Endodermal cell (in vitro differentiated cells): ENCODE data around the gene POU2AF1. TPM values are rescaled to one million over a fixed set of nuclear protein-coding genes. Genes with fewer than 3 reads are reported as not detected.

Source experiments
- DNase-seq: peaks from one replicate; pipeline ENCODE4 v3.0.0-alpha.2; 2017
- H3K27ac ChIP-seq: 2 replicates; pipeline ENCODE4 v1.5.1; 2013; ENCODE audit warnings: mild to moderate bottlenecking, low read depth, low read length, moderate library complexity
- H3K27me3 ChIP-seq: 2 replicates; pipeline ENCODE4 v1.6.1; 2013; ENCODE audit warnings: mild to moderate bottlenecking, low read length, moderate library complexity; ENCODE audit not compliant: insufficient read depth, control insufficient read depth, poor library complexity, severe bottlenecking
- H3K36me3 ChIP-seq: 2 replicates; pipeline ENCODE4 v1.7.0; 2013; ENCODE audit warnings: mild to moderate bottlenecking, low read length, moderate library complexity; ENCODE audit not compliant: control insufficient read depth, insufficient read depth
- H3K4me1 ChIP-seq: one replicate; pipeline ENCODE4 v1.7.0; 2013; ENCODE audit warnings: low read length; ENCODE audit not compliant: control insufficient read depth, insufficient read depth
- H3K4me3 ChIP-seq: 2 replicates; pipeline ENCODE4 v1.5.1; 2013; ENCODE audit warnings: mild to moderate bottlenecking, low read length, moderate library complexity
- H3K9ac ChIP-seq: 2 replicates; pipeline ENCODE4 v1.6.1; 2013; ENCODE audit warnings: mild to moderate bottlenecking, low read length, moderate library complexity; ENCODE audit not compliant: poor library complexity, severe bottlenecking; ENCODE audit errors: extremely low read depth
- H3K9me3 ChIP-seq: 2 replicates; pipeline ENCODE4 v1.6.1; 2013; ENCODE audit warnings: mild to moderate bottlenecking, low read length, moderate library complexity; ENCODE audit not compliant: control insufficient read depth
- H3K27ac Mint-ChIP-seq: 2 replicates; pipeline ENCODE4 v1.8.0; 2020; ENCODE audit warnings: mixed read lengths
- H3K27me3 Mint-ChIP-seq: 2 replicates; pipeline ENCODE4 v1.8.0; 2021; ENCODE audit warnings: mild to moderate bottlenecking, mixed read lengths; ENCODE audit not compliant: insufficient read depth
- H3K36me3 Mint-ChIP-seq: 2 replicates; pipeline ENCODE4 v1.8.0; 2020; ENCODE audit warnings: low read depth, mixed read lengths
- H3K4me1 Mint-ChIP-seq: 2 replicates; pipeline ENCODE4 v1.8.0; 2020; ENCODE audit warnings: mixed read lengths
- H3K4me3 Mint-ChIP-seq: 2 replicates; pipeline ENCODE4 v1.8.0; 2020; ENCODE audit warnings: mild to moderate bottlenecking, moderate library complexity, mixed read lengths
- H3K9me3 Mint-ChIP-seq: 2 replicates; pipeline ENCODE4 v1.8.0; 2020; ENCODE audit warnings: mild to moderate bottlenecking, mixed read lengths
- WGBS, 2 experiments: methylation state at CpG; one replicate each; pipeline versions ENCODE4 v1.1.5 to v1.1.7; 2013; ENCODE audit warnings: missing lambda C conversion rate in 2 of 2, mixed read lengths in 1 of 2; ENCODE audit not compliant: insufficient coverage in 1 of 2, insufficient read length in 1 of 2; 5-methylcytosine and 5-hydroxymethylcytosine counted together
- total RNA-seq, 2 donors: library from RNA; stranded (reverse); fragmentation: NEBNext Ultra II Directional in 1 of 2; extraction: Animal tissue kit (Norgen Biotek cat#: 25700) in 1 of 2; gene quantifications; 2 replicates in 1 of 2; 3 replicates in 1 of 2; pipeline ENCODE4 v1.2.1, GENCODE V29; 2021
- TF ChIP-seq, protein P1 (sequence below): fragments of 200-600 bp; sonication (generic); conservative IDR thresholded peaks from 2 replicates; pipeline ENCODE4 v1.5.0; 2021; ENCODE audit warnings: antibody characterized with exemption, mild to moderate bottlenecking

Gene POU2AF1
- total RNA-seq, 2 donors from 2014 or later, result 0.46 to 0.77 TPM

GRCh38 chr11:111353776-111354600, 25.1 kb downstream of the POU2AF1 start:
- TF ChIP-seq, protein P1, sequence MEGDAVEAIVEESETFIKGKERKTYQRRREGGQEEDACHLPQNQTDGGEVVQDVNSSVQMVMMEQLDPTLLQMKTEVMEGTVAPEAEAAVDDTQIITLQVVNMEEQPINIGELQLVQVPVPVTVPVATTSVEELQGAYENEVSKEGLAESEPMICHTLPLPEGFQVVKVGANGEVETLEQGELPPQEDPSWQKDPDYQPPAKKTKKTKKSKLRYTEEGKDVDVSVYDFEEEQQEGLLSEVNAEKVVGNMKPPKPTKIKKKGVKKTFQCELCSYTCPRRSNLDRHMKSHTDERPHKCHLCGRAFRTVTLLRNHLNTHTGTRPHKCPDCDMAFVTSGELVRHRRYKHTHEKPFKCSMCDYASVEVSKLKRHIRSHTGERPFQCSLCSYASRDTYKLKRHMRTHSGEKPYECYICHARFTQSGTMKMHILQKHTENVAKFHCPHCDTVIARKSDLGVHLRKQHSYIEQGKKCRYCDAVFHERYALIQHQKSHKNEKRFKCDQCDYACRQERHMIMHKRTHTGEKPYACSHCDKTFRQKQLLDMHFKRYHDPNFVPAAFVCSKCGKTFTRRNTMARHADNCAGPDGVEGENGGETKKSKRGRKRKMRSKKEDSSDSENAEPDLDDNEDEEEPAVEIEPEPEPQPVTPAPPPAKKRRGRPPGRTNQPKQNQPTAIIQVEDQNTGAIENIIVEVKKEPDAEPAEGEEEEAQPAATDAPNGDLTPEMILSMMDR, result no peak
- Histone ChIP-seq H3K9me3 (no peaks in the 10 kb centered on the region), H3K27ac (no peak overlapping the region), H3K4me3 (no peak overlapping the region), H3K36me3 (no peaks in the 10 kb centered on the region), H3K27me3 (peaks cover 38% of the 10 kb centered on the region), H3K9ac (no peak overlapping the region), H3K4me1 (no peaks in the 10 kb centered on the region)
- DNase-seq, result no peak
- no peak overlapping the region for H3K4me3 Mint-ChIP-seq
- H3K36me3 Mint-ChIP-seq, result no peaks in the 10 kb centered on the region
- no peak overlapping the region for H3K27ac Mint-ChIP-seq
- H3K4me1 Mint-ChIP-seq, result peaks cover 23% of the 10 kb centered on the region
- H3K9me3 Mint-ChIP-seq, result no peaks in the 10 kb centered on the region
- peaks cover 44% of the 10 kb centered on the region for H3K27me3 Mint-ChIP-seq
- WGBS, 2 experiments, result 90 to 96% methylated on average over 3 to 16 of the region's 16 CpGs

DNA sequence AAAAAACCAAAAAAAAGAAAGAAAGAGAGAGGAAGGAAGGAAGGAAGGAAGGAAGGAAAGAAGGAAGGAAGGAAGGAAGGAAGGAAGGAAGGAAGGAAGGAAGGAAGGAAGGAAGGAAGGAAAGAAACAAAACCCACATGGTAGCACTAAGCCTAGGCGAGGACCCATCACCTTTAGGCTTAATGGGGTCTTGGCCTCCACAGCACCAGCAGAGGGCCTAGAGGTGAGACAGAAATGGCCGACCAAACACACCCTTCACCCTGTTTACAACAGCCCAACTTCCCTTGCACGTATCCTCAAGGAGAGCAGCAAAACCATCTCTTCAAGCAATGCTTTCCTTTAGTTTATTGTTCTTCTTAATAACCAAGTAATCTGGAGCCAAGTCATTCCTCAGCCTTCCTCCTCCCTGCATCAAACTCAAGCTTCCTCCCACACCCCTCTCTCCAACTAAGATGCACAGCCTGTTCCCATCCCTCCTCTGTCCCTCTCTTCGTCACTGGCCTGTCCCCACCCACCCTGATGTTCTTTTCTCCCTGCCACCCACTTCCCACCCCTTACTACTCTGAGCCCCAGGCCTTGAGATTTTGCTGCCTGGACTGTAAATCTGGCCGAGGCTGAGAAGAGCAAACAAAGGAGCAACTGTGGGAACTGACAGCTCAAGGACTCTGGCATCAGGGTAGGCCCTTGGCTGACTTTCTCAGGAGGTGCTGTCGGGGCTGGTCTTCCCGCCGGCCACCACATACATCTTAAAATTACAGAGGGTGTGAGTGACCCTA, 26.0 kb downstream of the POU2AF1 start:
- no peaks in the 10 kb centered on the region for H3K9me3 Mint-ChIP-seq
- H3K4me1 Mint-ChIP-seq, result peaks cover 23% of the 10 kb centered on the region
- DNase-seq, result peak; percentile 35
- Histone ChIP-seq H3K36me3 (no peaks in the 10 kb centered on the region), H3K27me3 (peaks cover 43% of the 10 kb centered on the region), H3K4me3 (no peak overlapping the region), H3K4me1 (no peaks in the 10 kb centered on the region), H3K9ac (no peak overlapping the region), H3K9me3 (no peaks in the 10 kb centered on the region), H3K27ac (no peak overlapping the region)
- peaks cover 44% of the 10 kb centered on the region for H3K27me3 Mint-ChIP-seq
- TF ChIP-seq, protein P1, result peak; percentile 36
- no peaks in the 10 kb centered on the region for H3K36me3 Mint-ChIP-seq
- WGBS, 2 experiments, result 92 to 93% methylated on average over 4 to 8 of the region's 8 CpGs
- no peak overlapping the region for H3K4me3 Mint-ChIP-seq
- H3K27ac Mint-ChIP-seq, result no peak overlapping the region

DNA sequence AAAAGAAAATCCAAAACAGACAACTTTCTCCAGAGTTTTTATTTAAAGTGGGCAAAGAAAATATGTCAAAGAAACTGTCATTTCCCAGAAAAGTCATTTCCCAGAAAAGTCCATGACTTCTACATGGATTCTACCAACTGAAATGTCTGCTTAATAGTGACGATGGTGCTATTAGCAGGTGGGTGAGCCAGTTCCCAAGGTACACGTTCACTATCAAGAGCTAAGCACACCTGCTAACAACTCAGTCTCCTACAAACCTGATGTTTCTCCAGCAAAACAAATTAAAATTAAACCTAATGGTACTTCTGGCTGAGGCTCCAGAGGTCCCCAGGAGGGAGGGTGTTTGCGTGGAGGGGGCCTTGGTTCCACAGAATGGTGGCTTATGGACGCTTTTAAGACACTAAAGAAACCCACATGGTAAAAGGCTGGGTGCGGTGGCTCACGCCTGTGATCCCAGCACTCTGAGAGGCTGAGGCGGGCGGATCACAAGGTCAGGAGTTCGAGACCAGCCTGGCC, 26.8 kb downstream of the POU2AF1 start:
- H3K4me3 Mint-ChIP-seq, result no peak overlapping the region
- WGBS, 2 experiments, result 91 to 97% methylated on average over 5 of the region's 9 CpGs
- Histone ChIP-seq H3K4me3 (no peak overlapping the region), H3K9me3 (no peaks in the 10 kb centered on the region), H3K36me3 (no peaks in the 10 kb centered on the region), H3K4me1 (no peaks in the 10 kb centered on the region), H3K27me3 (peaks cover 50% of the 10 kb centered on the region), H3K9ac (no peak overlapping the region), H3K27ac (no peak overlapping the region)
- no peaks in the 10 kb centered on the region for H3K36me3 Mint-ChIP-seq
- no peaks in the 10 kb centered on the region for H3K9me3 Mint-ChIP-seq
- H3K27ac Mint-ChIP-seq, result no peak overlapping the region
- peaks cover 23% of the 10 kb centered on the region for H3K4me1 Mint-ChIP-seq
- peaks cover 48% of the 10 kb centered on the region for H3K27me3 Mint-ChIP-seq
- peak; percentile 9 for DNase-seq
- TF ChIP-seq, protein P1, result no peak
